T-helper 9 cell (primary cell): ENCODE results near the gene ZNF217.
"Not testable (repeated sequence)": the region's sequence is repeated elsewhere in the genome, so short reads cannot be mapped to it uniquely, and the experiment has no call there.

Experiments used
- DNase-seq: peaks from one replicate; pipeline ENCODE4 v3.0.0-alpha.2; 2020

ZNF217 gene

GRCh38 chr20:53582251-53582570, 11.4 kb downstream of the ZNF217 start:
- no peak for DNase-seq

DNA sequence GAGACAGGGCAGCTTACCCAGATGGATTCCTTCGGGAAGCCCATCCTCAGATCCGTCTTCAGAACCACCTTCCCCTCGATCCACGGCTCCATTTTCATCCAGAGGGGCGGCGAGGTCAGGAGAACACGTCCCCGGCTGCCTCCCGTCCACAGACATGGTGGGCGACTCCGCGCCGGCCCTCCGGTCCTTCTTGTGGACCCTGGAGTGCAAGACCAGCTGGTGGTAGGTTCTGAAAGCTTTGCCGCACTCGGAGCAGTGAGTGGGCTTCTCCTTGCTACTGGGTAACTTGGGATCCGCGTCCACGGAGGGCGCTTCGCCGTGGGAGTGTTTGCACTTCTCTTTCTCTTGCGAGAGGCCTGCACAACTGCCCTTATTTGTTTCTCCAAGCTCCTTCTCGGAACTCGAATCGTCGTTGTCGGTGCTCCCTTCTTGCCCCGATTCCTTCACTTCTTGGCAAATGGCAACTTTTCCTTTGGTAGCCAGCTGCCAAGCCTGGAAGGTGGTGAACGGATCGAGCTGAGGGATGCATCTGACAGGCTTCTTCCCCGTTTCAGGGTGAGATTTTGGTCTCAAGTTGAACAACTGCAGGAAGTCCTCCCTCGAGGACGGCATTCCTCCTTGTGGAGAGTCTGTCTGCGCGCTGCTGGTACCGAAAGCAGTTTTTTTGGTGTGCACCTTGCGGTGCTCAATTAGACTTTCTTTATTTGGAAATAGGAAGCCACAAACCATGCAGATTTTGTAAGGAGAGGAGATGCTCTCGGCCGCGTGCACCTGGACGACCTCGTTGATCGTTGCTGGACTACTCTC, 12.0 kb downstream of the ZNF217 start:
- no peak for DNase-seq

DNA sequence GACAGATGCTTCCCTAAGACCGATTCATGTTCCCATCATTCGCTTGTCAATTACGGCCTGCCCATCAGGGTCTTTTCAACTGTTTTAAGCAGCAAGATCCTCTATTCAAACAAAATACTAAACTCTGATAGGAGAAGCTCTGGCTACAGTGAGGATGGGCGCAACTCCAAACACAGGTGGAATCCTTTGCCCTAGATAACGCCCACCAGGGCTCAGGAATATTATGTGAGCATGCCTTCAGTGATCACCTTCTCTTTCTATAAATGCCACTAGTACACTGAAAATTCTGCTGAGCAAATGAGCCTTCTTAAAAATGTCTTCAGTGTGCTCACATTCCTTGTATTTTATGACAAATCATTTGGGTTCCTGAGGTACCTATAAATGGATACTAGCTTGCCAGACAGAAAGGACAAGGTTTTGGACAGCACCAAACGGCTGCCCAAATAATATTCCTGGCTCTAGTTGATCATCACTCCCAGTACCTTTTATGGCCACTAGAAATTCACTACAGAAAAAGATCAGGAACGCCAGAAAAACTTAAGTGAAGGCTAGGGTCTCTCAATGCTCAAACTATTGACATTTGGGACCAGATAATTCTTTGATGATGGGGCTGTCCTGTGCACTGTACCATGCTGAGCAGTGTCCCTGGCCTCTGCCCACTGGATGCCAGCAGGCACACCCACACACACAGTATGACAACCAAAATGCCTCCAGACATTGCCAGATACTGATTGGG, 13.1 kb downstream of the ZNF217 start:
- DNase-seq: no peak

- no peak for DNase-seq
Observed at GRCh38 chr20:53579581-53580375, 13.9 kb downstream of the ZNF217 start.

GRCh38 chr20:53579266-53579580, 14.4 kb downstream of the ZNF217 start:
- DNase-seq: no peak

DNA sequence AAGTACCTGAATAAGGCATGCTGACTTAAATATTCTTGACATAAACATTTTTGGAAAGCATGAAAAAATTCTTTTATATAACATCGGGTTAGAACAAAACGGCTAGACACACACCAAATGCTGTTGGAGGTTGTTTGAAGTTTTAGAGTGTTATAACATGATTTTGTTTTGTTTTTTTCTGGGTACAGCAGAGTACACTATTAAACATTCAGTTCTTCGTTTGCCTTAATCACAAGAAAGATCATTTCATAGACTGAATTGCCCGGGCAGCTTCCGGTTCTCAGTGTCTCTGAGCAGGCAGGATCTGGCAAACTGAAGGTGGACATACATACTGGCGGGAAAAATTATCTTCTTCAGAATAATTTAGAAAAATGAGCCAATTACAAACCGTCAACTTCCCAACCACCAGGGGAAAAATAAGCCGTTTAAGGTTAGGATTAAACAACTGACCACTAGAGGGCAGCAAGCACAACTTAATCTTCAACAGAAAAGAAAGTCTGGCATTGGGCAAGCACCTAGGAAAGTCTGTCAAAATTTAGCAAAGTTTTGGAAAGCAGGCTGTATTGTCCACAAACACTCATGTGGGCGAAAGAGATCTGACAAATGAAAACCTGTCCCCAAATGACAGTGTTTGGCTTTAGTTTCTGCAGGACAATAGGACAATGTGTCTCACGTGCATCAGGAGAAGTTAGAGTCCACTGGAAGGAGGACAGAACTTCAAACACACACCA, 15.0 kb downstream of the ZNF217 start:
- DNase-seq: peak; percentile 47

DNA sequence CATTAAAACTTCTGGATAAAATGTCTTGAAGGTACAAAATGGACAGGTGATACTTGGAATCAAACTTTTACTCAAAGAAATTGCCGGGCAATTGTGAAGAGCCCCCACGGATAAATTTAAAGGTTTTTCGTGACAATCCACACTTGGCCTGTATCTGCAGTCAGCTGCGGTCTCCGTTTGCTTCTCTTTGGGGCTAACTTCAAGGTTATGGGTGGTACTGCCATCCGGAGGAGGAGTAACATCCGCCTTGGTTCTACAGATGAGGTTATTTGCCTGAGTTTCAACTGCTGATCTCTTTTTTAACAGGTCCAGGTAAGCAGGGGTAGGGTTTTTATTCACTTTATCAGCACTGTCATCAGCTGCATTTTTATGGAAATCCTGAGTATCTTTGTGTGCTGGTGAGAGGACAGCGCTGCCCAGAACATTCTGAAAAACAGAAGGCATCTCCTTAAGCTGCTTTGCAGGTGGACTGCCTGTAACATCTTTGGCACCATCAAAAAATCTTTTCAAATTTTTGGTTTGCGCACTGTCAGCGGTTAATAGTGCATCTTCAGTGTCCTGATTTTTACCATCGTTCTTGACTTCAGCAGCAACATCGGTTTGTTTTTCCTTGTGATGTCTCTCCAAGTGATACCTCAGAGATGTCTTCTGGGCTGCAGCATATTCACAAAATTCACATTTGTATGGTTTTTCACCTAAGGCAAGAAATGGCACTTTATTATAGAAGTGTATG, 16.9 kb downstream of the ZNF217 start:
- DNase-seq: no peak

GRCh38 chr20:53576195-53576580, 17.5 kb downstream of the ZNF217 start:
- no peak for DNase-seq

- DNase-seq: no peak
Observed at GRCh38 chr20:53575481-53576194, 18.0 kb downstream of the ZNF217 start.

DNA sequence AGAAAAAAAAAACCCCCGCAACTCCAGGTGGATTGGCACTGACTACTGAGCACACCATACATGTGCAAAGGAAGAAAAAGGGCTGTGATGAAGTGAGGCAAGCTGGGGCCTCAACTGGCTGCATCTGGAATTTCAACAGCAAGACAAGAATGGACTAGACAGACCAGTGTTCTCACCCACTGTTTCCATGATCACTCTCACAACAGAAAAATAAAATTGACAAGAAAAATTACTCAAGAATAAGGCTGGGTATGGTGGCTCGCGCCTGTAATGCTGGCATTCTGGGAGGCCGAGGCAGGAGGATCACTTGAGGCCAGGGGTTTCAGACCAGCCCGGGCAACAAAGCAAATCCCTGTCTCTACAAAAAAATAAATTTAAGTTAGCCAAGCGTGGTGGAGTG, 18.8 kb downstream of the ZNF217 start:
- DNase-seq: no peak

DNA sequence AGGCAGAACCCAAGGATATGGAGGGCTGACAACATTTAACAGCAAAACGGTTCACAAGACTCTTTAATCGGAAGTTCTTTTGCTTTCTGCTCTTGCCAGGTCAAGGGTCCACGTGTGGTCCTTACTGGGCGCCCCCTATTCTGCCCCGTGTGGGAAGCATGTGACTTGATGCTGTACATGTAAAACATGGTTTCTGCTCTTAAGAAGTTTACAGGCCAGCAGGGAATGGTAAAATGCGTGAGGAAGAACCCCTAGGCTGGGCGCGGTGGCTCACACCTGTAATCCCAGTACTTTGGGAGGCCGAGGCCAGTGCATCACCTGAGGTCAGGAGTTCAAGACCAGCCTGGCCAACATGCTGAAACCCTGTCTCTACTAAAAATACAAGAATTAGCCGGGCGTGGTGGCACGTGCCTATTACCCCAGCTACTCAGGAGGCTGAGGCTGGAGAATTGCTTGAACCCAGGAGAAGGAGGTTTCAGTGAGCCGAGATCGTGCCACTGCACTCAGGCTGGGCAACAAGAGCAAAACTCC, 19.3 kb downstream of the ZNF217 start:
- DNase-seq: no peak

- no peak for DNase-seq
Observed at GRCh38 chr20:53571555-53572286, 21.9 kb downstream of the ZNF217 start.

- no peak for DNase-seq
Observed at GRCh38 chr20:53570446-53571276, 23.0 kb downstream of the ZNF217 start.

- DNase-seq: no peak
Observed at GRCh38 chr20:53569606-53570307, 23.9 kb downstream of the ZNF217 start.

DNA sequence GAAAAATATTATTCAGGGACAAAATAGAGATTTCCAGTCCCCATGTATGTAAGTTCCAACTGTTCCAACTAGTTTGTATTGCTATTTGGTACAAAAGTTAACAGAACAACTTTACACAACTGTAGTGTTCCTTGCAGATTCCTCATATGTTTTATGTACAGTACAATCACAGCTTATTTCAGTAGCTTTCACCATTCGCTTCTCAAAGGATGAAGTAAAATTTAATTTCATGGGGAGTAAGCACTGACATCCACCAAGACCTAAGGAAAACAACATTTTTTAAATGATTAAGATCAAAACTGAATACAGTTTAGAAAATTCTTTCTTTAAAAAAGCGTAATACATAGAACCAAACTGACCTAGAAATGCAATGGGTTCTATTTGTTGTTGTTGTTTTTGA, 24.6 kb downstream of the ZNF217 start:
- DNase-seq: no peak

- DNase-seq: no peak
Observed at GRCh38 chr20:53568351-53568750, 25.3 kb downstream of the ZNF217 start.

- no peak for DNase-seq
Observed at GRCh38 chr20:53567379-53567917, 26.2 kb downstream of the ZNF217 start.

GRCh38 chr20:53566623-53567022, 27.0 kb downstream of the ZNF217 start:
- not testable (repeated sequence) for DNase-seq

GRCh38 chr20:53565254-53565653, 28.4 kb downstream of the ZNF217 start:
- DNase-seq: no peak
